Loucy (cell line): Measurements from ENCODE around the gene PANK3.

Source experiments
- EZH2phosphoT487 ChIP-seq: fragments of 200-600 bp; IDR thresholded peaks from 2 replicates; pipeline ENCODE4 v1.6.1; 2018; ENCODE audit warnings: antibody characterized with exemption, mild to moderate bottlenecking, moderate library complexity, borderline replicate concordance
- TF ChIP-seq, protein P1 (sequence below): fragments of 200-600 bp; sonication (generic); conservative IDR thresholded peaks from 2 replicates; pipeline ENCODE4 v1.5.1; 2014; ENCODE audit warnings: mild to moderate bottlenecking, antibody characterized with exemption, low read length

DNA sequence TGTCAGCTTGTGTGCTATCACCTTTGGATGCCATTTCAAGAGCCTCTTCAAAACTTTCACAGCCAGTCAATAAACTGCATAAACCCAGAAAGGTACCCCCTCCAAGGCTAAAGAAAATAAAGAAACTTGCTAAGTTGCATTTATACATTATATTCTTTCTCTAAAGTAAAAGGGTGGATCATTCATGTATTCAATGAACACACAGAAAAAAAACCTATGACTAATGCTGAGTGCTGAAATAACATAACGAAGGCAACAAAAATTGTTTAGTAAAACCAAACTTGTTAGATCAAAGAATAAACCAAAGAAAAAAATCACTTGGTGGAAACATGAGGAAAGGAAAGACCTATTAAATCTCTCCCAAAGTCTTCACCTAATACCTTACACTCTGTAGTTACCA is 15.2 kb downstream of the PANK3 start:
- TF ChIP-seq, protein P1, sequence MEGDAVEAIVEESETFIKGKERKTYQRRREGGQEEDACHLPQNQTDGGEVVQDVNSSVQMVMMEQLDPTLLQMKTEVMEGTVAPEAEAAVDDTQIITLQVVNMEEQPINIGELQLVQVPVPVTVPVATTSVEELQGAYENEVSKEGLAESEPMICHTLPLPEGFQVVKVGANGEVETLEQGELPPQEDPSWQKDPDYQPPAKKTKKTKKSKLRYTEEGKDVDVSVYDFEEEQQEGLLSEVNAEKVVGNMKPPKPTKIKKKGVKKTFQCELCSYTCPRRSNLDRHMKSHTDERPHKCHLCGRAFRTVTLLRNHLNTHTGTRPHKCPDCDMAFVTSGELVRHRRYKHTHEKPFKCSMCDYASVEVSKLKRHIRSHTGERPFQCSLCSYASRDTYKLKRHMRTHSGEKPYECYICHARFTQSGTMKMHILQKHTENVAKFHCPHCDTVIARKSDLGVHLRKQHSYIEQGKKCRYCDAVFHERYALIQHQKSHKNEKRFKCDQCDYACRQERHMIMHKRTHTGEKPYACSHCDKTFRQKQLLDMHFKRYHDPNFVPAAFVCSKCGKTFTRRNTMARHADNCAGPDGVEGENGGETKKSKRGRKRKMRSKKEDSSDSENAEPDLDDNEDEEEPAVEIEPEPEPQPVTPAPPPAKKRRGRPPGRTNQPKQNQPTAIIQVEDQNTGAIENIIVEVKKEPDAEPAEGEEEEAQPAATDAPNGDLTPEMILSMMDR, result no peak
- TF ChIP-seq EZH2phosphoT487, result no peak
